Activated CD4-positive, alpha-beta T cell treated with anti-CD3 and anti-CD28 coated beads for 4 hours (primary cell): ENCODE data around the gene STIM1.

Experiments
- DNase-seq, 2 donors: peaks; one replicate each; pipeline ENCODE4 v3.0.0-alpha.2; 2020

STIM1 gene

DNA sequence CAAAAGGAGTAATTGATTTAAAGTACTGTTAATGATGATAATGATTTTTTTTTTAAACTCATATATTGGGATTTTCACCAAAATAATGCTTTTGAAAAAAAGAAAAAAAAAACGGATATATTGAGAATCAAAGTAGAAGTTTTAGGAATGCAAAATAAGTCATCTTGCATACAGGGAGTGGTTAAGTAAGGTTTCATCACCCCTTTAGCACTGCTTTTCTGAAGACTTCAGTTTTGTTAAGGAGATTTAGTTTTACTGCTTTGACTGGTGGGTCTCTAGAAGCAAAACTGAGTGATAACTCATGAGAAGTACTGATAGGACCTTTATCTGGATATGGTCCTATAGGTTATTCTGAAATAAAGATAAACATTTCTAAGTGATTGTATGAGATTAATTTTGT lies 283.0 kb downstream of the STIM1 start:
- DNase-seq: no peak

DNA sequence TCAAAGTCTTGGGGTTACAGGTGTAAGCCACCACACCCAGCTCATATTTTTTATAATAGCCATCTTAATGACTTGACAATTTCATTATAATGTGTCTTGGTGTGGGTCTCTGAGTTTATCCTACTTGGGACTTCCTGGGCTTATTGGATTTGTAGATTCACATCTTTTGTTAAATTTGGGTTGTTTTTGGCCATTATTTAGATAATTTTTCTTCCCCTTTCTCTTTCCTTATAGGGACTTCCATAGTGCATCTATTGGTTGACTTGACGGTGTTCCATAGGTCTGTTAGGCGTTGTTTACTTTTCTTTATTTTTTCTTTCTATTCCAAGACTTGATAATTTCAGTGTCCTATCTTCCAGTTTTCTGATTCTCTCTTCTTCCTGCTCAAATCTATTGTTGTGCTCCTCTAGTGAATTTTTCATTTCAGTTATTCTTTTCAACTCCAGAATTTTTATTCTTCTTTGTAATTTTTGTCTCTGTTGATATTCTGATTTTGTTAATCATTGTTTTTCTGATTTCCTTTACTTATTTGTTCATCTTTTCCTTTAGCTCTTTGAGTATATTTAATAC lies 284.7 kb downstream of the STIM1 start:
- DNase-seq: no peak
